GM12873 (cell line): ENCODE results near the gene OR2G2.

Source experiments
- TF ChIP-seq, protein P1 (sequence below): IDR thresholded peaks from 2 replicates; pipeline ENCODE4 v1.5.1; 2012; ENCODE audit warnings: low read depth, mild to moderate bottlenecking, moderate library complexity, low read length, control low read depth; ENCODE audit not compliant: insufficient read depth; ENCODE audit errors: missing control alignments

OR2G2 gene, protein sequence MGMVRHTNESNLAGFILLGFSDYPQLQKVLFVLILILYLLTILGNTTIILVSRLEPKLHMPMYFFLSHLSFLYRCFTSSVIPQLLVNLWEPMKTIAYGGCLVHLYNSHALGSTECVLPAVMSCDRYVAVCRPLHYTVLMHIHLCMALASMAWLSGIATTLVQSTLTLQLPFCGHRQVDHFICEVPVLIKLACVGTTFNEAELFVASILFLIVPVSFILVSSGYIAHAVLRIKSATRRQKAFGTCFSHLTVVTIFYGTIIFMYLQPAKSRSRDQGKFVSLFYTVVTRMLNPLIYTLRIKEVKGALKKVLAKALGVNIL

DNA sequence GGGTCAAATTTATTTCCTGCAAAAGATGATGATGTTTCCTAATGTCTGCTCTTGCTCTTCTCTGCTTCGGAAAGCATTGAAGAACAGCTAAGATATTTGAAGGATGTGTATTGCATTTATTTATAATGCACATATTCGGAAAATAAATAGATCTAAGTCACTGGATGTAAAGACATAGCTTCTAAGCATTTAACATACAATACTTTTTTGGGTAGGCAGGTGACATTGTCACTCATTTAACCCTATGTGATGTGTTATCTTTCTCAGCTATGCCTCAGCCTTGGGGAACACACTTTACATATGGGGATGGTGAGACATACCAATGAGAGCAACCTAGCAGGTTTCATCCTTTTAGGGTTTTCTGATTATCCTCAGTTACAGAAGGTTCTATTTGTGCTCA is at the start of gene OR2G2:
OR2G2 (plus strand) TSS at position 301 of the 400 bp plus-strand sequence; CDS start at position 301, 0 bp downstream.
- TF ChIP-seq, protein P1, sequence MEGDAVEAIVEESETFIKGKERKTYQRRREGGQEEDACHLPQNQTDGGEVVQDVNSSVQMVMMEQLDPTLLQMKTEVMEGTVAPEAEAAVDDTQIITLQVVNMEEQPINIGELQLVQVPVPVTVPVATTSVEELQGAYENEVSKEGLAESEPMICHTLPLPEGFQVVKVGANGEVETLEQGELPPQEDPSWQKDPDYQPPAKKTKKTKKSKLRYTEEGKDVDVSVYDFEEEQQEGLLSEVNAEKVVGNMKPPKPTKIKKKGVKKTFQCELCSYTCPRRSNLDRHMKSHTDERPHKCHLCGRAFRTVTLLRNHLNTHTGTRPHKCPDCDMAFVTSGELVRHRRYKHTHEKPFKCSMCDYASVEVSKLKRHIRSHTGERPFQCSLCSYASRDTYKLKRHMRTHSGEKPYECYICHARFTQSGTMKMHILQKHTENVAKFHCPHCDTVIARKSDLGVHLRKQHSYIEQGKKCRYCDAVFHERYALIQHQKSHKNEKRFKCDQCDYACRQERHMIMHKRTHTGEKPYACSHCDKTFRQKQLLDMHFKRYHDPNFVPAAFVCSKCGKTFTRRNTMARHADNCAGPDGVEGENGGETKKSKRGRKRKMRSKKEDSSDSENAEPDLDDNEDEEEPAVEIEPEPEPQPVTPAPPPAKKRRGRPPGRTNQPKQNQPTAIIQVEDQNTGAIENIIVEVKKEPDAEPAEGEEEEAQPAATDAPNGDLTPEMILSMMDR = no peak

DNA sequence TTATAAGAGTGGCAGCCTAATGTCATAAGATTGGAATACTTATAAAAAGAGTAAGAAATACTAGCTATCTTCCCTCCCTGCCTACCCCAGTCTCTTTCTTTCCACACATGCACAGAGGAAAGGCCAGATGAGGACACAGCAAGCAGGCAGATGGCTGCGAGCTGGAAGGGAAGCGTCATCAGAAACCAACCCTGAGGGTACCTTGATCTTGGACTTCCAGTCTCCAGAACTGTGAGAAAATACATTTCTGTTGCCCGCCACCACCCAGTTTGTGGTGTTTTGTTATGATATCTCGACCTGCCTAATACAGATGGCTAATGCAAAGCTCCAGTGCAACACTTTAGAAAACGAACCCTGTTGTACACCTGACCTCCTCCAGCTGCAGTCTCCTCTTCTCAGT is 49.6 kb upstream of the OR2G2 start:
- TF ChIP-seq, protein P1 = no peak

DNA sequence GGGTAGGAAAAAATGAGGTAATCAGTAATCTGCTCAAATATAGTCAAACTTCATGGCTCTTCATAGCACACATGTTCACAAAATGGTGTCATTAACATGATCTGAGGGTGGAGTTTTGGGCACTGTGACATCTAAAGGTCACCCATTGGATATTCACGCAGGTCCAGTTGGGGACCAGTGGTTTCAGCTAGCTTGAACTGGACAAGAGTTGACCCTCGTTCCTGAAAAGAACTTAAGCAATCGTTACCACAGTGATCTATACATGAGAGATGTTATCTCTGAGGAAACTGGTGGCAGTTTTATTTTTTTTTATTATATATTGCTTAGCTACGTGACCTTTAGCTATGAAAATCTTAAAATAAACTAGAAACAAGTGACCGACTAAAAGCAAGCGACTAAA is 48.9 kb upstream of the OR2G2 start:
- TF ChIP-seq, protein P1 = no peak

DNA sequence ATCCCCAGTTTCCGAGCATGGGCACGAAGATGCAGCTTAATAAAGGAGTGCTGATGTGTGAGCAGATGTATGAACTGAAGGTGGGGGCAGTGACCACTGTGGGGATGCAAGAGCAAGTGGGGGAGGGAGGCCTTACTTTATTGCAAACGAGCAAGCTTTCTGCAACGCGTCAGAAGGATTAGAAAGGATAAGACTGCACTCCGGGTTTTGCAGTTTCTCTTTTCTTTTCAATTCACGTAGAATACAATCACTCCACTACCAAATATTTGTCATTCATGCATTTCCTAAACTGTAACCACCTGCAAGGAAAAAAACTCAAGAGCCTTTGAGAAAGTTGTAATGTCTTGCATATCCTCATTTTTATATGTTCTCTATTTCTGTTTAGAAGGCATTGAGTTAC is 47.6 kb upstream of the OR2G2 start:
- TF ChIP-seq, protein P1 = no peak

DNA sequence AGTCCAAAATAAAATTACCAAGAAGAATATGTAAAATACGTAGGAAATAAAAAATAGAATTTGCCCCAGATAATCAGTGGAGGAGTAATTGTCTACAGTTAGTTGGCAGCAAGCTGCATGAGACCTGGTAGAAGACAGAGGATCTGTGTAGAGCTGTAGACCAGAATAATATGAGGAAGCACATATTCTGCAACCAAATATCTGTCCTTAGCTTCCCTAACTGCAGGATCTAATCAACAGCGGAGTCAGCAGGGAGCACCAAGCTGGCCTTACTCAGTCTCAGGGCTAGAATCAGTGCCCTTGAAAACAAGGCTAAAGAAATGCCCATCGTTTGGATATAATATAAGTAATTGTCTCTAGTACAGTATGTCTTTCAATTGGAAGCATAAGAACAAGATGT is 45.3 kb upstream of the OR2G2 start:
- TF ChIP-seq, protein P1 = no peak

DNA sequence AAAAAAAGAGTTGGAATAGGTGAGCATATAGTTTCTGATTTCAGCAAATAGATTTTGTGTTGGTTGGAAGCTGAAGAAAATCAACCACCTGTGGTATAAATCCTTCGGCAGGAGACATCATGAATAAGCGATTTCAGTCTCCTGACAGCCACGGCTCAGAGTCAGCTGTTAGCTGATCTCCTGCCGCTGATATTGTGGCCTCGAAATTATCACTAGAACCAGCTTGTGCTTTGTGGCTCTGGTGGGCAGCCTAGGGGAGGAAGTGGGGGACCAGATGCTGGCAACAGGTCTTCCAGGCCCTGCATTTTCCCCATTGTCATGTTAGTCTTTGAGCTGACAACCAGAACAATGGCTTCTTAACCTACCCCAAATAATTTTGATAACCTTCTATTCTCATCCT is 40.1 kb upstream of the OR2G2 start:
- TF ChIP-seq, protein P1 = no peak

DNA sequence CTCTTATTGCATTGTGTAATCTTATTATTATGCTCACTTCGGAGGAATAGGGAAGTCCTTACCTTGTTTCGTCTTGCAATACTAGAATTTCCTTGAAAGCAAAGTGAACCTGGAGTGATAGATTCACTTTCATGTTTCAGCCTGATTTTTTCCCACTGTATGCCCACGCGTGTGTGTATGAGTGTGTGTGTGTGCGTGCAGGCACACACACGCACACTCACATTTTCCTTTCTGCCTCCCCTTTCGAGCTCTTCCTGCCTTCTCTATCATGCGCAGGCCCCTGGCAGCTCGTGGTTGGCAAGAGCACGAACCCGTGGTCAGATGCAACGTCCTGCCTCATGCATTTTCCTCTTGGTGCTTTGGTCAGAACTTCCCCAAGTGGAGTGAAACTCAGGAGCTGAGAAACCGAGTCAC is 39.4 kb upstream of the OR2G2 start, which contains the start of gene GCSAML:
GCSAML (plus strand) TSS at position 366 of the 414 bp plus-strand sequence. CDS start 58 bp downstream, outside the sequence.
- TF ChIP-seq, protein P1 = no peak
